Mesenchymal stem cell (in vitro differentiated cells and primary cell): ENCODE data around the gene SGCG.
"Not testable (repeated sequence)": the region's sequence is repeated elsewhere in the genome, so short reads cannot be mapped to it uniquely, and the experiment has no call there.

Source experiments
- DNase-seq: peaks from one replicate; pipeline ENCODE4 v3.0.0-alpha.2; 2013
- H2AFZ ChIP-seq: one replicate; pipeline ENCODE4 v1.6.1; 2013; ENCODE audit warnings: low read depth, mild to moderate bottlenecking, control low read depth, inconsistent platforms, low read length, moderate library complexity
- H2AK5ac ChIP-seq: 2 replicates; pipeline ENCODE4 v1.6.1; 2013; ENCODE audit warnings: low read length, moderate library complexity, mild to moderate bottlenecking, inconsistent platforms; ENCODE audit not compliant: severe bottlenecking
- H2BK120ac ChIP-seq: one replicate; pipeline ENCODE4 v1.6.1; 2013; ENCODE audit warnings: low read depth, mild to moderate bottlenecking, inconsistent platforms, low read length, moderate library complexity
- H2BK12ac ChIP-seq, 2 experiments: one replicate each; pipeline ENCODE4 v1.6.1; 2013; ENCODE audit warnings: inconsistent platforms in 2 of 2, low read length in 2 of 2, mild to moderate bottlenecking in 2 of 2, moderate library complexity in 2 of 2, control low read depth in 1 of 2
- H2BK15ac ChIP-seq: one replicate; pipeline ENCODE4 v1.6.1; 2013; ENCODE audit warnings: mild to moderate bottlenecking, low read depth, inconsistent platforms; ENCODE audit not compliant: poor library complexity, severe bottlenecking
- H2BK5ac ChIP-seq: 2 replicates; pipeline ENCODE4 v1.6.1; 2013; ENCODE audit warnings: low read depth, mild to moderate bottlenecking, low read length, control low read depth, inconsistent platforms; ENCODE audit not compliant: poor library complexity, severe bottlenecking
- H3K14ac ChIP-seq, 2 experiments: one replicate each; pipeline ENCODE4 v1.6.1; 2013; ENCODE audit warnings: inconsistent platforms in 2 of 2, low read length in 2 of 2, control low read depth in 1 of 2, mild to moderate bottlenecking in 1 of 2, moderate library complexity in 1 of 2
- H3K18ac ChIP-seq, 2 experiments: one replicate each; pipeline ENCODE4 v1.6.1; 2013; ENCODE audit warnings: inconsistent platforms in 2 of 2, low read length in 2 of 2, control low read depth in 1 of 2, low read depth in 1 of 2, mild to moderate bottlenecking in 1 of 2
- H3K23ac ChIP-seq, 2 experiments: one replicate each; pipeline ENCODE4 v1.6.1; 2013; ENCODE audit warnings: inconsistent platforms in 2 of 2, low read length in 2 of 2, mild to moderate bottlenecking in 2 of 2, moderate library complexity in 2 of 2, control low read depth in 1 of 2
- H3K27ac ChIP-seq: 2 replicates; pipeline ENCODE4 v1.5.1; 2013; ENCODE audit warnings: mild to moderate bottlenecking, moderate library complexity, low read length, control low read depth, inconsistent platforms; ENCODE audit not compliant: poor library complexity, severe bottlenecking
- H3K27me3 ChIP-seq, 2 experiments: 2 replicates each; pipeline versions ENCODE4 v1.6.1 to v1.7.0; 2013; ENCODE audit warnings: low read length in 2 of 2, mild to moderate bottlenecking in 2 of 2, moderate library complexity in 2 of 2, control low read depth in 1 of 2, inconsistent platforms in 1 of 2; ENCODE audit not compliant: control insufficient read depth in 1 of 2, insufficient read depth in 1 of 2
- H3K36me3 ChIP-seq, 2 experiments: 2 replicates each; pipeline versions ENCODE4 v1.6.1 to v1.7.0; 2013; ENCODE audit warnings: low read length in 2 of 2, control low read depth in 1 of 2, inconsistent platforms in 1 of 2, low read depth in 1 of 2, mild to moderate bottlenecking in 1 of 2; ENCODE audit not compliant: insufficient read depth in 2 of 2, control insufficient read depth in 1 of 2
- H3K4ac ChIP-seq, 2 experiments: one replicate each; pipeline ENCODE4 v1.6.1; 2013; ENCODE audit warnings: inconsistent platforms in 2 of 2, low read length in 2 of 2, mild to moderate bottlenecking in 2 of 2, moderate library complexity in 2 of 2, control low read depth in 1 of 2, low read depth in 1 of 2
- H3K4me1 ChIP-seq: 2 replicates; pipeline ENCODE4 v1.6.1; 2013; ENCODE audit warnings: low read depth, low read length, control low read depth; ENCODE audit not compliant: control insufficient read depth, insufficient read depth
- H3K4me2 ChIP-seq: 2 replicates; pipeline ENCODE4 v1.6.1; 2013; ENCODE audit warnings: low read length, mild to moderate bottlenecking, inconsistent platforms; ENCODE audit not compliant: poor library complexity, severe bottlenecking
- H3K4me3 ChIP-seq, 2 experiments: 2 replicates each; pipeline versions ENCODE4 v1.5.1 to v1.7.0; 2013; ENCODE audit warnings: low read length in 2 of 2, mild to moderate bottlenecking in 2 of 2, control low read depth in 1 of 2, low read depth in 1 of 2; ENCODE audit not compliant: insufficient read depth in 1 of 2
- H3K79me1 ChIP-seq: replicated peaks from 2 replicates; pipeline ENCODE4 v1.6.1; 2013; ENCODE audit warnings: mild to moderate bottlenecking, control low read depth, low read length, inconsistent platforms; ENCODE audit not compliant: poor library complexity, severe bottlenecking
- H3K9ac ChIP-seq: 2 replicates; pipeline ENCODE4 v1.7.0; 2013; ENCODE audit warnings: mild to moderate bottlenecking, low read length, moderate library complexity
- H3K9me3 ChIP-seq: 2 replicates; pipeline ENCODE4 v1.7.0; 2013; ENCODE audit warnings: mild to moderate bottlenecking, low read length; ENCODE audit not compliant: control insufficient read depth
- H4K8ac ChIP-seq: one replicate; pipeline ENCODE4 v1.6.1; 2013; ENCODE audit warnings: inconsistent platforms, mild to moderate bottlenecking, low read length, moderate library complexity
- H4K91ac ChIP-seq: one replicate; pipeline ENCODE4 v1.6.1; 2013; ENCODE audit warnings: mild to moderate bottlenecking, low read length, inconsistent platforms
- WGBS: methylation state at CpG from one replicate; pipeline ENCODE4 v1.1.7; 2013; ENCODE audit warnings: mixed read lengths; 5-methylcytosine and 5-hydroxymethylcytosine counted together

SGCG gene

GRCh38 chr13:23292586-23292985 lies 111.8 kb downstream of the SGCG start:
- H2BK5ac ChIP-seq: no peak overlapping the region
- H4K91ac ChIP-seq: no peak overlapping the region
- no peak overlapping the region for H3K14ac ChIP-seq
- no peak overlapping the region for H2BK120ac ChIP-seq
- H3K36me3 ChIP-seq: no peaks in the 10 kb centered on the region
- H2BK15ac ChIP-seq: no peak overlapping the region
- H3K4ac ChIP-seq: no peak overlapping the region
- H2AFZ ChIP-seq: no peak overlapping the region
- H3K9ac ChIP-seq: no peak overlapping the region
- DNase-seq: no peak
- H3K23ac ChIP-seq: no peak overlapping the region
- H4K8ac ChIP-seq: no peak overlapping the region
- H3K4me2 ChIP-seq: no peak overlapping the region
- H3K18ac ChIP-seq: no peak overlapping the region
- no peaks in the 10 kb centered on the region for H3K4me1 ChIP-seq
- no peaks in the 10 kb centered on the region for H3K79me1 ChIP-seq
- H2AK5ac ChIP-seq: no peak overlapping the region
- H3K27me3 ChIP-seq: no peaks in the 10 kb centered on the region
- WGBS: no CpG with 5 or more reads among the region's 1 CpG
- H3K27ac ChIP-seq: no peak overlapping the region
- no peak overlapping the region for H3K4me3 ChIP-seq
- H2BK12ac ChIP-seq: no peak overlapping the region
- no peaks in the 10 kb centered on the region for H3K9me3 ChIP-seq

GRCh38 chr13:23314837-23315236 lies 134.1 kb downstream of the SGCG start:
- H3K4me1 ChIP-seq, H3K23ac ChIP-seq, H2BK12ac ChIP-seq, H3K4ac ChIP-seq, DNase-seq, H3K14ac ChIP-seq, H2BK15ac ChIP-seq, H3K18ac ChIP-seq, H3K79me1 ChIP-seq, H3K27me3 ChIP-seq, H2AFZ ChIP-seq, H4K8ac ChIP-seq, H3K36me3 ChIP-seq, H3K9me3 ChIP-seq, H2BK5ac ChIP-seq, H2BK120ac ChIP-seq, H3K9ac ChIP-seq, H3K4me3 ChIP-seq, H2AK5ac ChIP-seq, H3K27ac ChIP-seq, H3K4me2 ChIP-seq, H4K91ac ChIP-seq: not testable (repeated sequence)
- WGBS: 91% methylated on average over 6 of the region's 6 CpGs

- H3K4me1 ChIP-seq: peaks cover 18% of the 10 kb centered on the region
- DNase-seq: no peak
- no peaks in the 10 kb centered on the region for H3K9me3 ChIP-seq
- 100% methylated on average over 2 of the region's 3 CpGs for WGBS
- H3K36me3 ChIP-seq: no peaks in the 10 kb centered on the region
- H2BK5ac ChIP-seq: no peak overlapping the region
- no peak overlapping the region for H2BK12ac ChIP-seq
- H3K14ac ChIP-seq: no peak overlapping the region
- H3K79me1 ChIP-seq: no peaks in the 10 kb centered on the region
- no peak overlapping the region for H4K8ac ChIP-seq
- no peak overlapping the region for H2BK15ac ChIP-seq
- no peak overlapping the region for H3K4me2 ChIP-seq
- no peak overlapping the region for H3K18ac ChIP-seq
- no peak overlapping the region for H3K4ac ChIP-seq
- no peak overlapping the region for H3K23ac ChIP-seq
- H3K27ac ChIP-seq: peak overlapping the region; percentile 88
- no peak overlapping the region for H3K4me3 ChIP-seq
- no peaks in the 10 kb centered on the region for H3K27me3 ChIP-seq
- no peak overlapping the region for H2AFZ ChIP-seq
- no peak overlapping the region for H2BK120ac ChIP-seq
- H2AK5ac ChIP-seq: peak overlapping the region; percentile 50
- H4K91ac ChIP-seq: no peak overlapping the region
- H3K9ac ChIP-seq: peak overlapping the region; percentile 81
Measured at GRCh38 chr13:23319883-23320224, 139.1 kb downstream of the SGCG start.

GRCh38 chr13:23320926-23321534 lies 140.3 kb downstream of the SGCG start:
- H3K79me1 ChIP-seq: no peaks in the 10 kb centered on the region
- H2BK12ac ChIP-seq: no peak overlapping the region
- DNase-seq: peak; percentile 17
- H3K4me1 ChIP-seq: peaks cover 18% of the 10 kb centered on the region
- H3K18ac ChIP-seq: no peak overlapping the region
- H3K4ac ChIP-seq: no peak overlapping the region
- H3K4me2 ChIP-seq: no peak overlapping the region
- H3K9ac ChIP-seq: peak overlapping the region; percentile 83
- no peak overlapping the region for H3K23ac ChIP-seq
- H2BK15ac ChIP-seq: no peak overlapping the region
- H2BK5ac ChIP-seq: peak overlapping the region; percentile 98
- H4K8ac ChIP-seq: no peak overlapping the region
- H2AFZ ChIP-seq: no peak overlapping the region
- no peaks in the 10 kb centered on the region for H3K9me3 ChIP-seq
- H3K14ac ChIP-seq: no peak overlapping the region
- H2AK5ac ChIP-seq: peak overlapping the region; percentile 92
- no peak overlapping the region for H4K91ac ChIP-seq
- H3K36me3 ChIP-seq: no peaks in the 10 kb centered on the region
- no peaks in the 10 kb centered on the region for H3K27me3 ChIP-seq
- H3K27ac ChIP-seq: peak overlapping the region; percentile 98
- peak overlapping the region in 1 of 2 experiments; percentile 55 for H3K4me3 ChIP-seq
- 14% methylated on average over 3 of the region's 4 CpGs for WGBS
- no peak overlapping the region for H2BK120ac ChIP-seq
